ENCODE data around the gene REXO1. TPM values are rescaled to one million over a fixed set of nuclear protein-coding genes. Genes with fewer than 3 reads are reported as not detected.

REXO1 gene
- total and polyA plus RNA-seq, 2 donors (not counting 1 experiment from before 2014, with no cell fraction given), result 72.6 to 898 TPM

- Mint-ChIP-seq H3K27me3 (no peaks in the 10 kb centered on the region), H3K9me3 (ENCODE audit: insufficient read depth) (no peaks in the 10 kb centered on the region), H3K27ac (no peak overlapping the region), H3K4me3 (no peak overlapping the region), H3K4me1 (peaks cover 3% of the 10 kb centered on the region)
- Histone ChIP-seq H4K20me1 (ENCODE audit: control insufficient read depth, insufficient read depth, low read length, poor library complexity, severe bottlenecking) (peaks cover 96% of the 10 kb centered on the region), H3K4me2 (replicated peaks; ENCODE audit: low read depth, low read length, poor library complexity, severe bottlenecking) (no peak overlapping the region), H3K27me3 (replicated peaks in 1 of 4; ENCODE audit: control extremely low read depth in 1 of 4, control insufficient read depth in 3 of 4, insufficient read depth in 4 of 4, low read length in 3 of 4) (no peaks in the 10 kb centered on the region), H3K36me3 (replicated peaks in 1 of 2; ENCODE audit: control extremely low read depth in 1 of 2, control insufficient read depth in 1 of 2, extremely low read depth in 1 of 2, insufficient read depth in 2 of 2, low read length in 1 of 2) (peaks cover 0 to 29% of the 10 kb centered on the region in 2 experiments), H3K9me3 (ENCODE audit: control extremely low read depth in 1 of 3, control insufficient read depth in 2 of 3, insufficient read depth in 1 of 3, low read length in 2 of 3) (no peaks in the 10 kb centered on the region), H3K4me1 (ENCODE audit: control insufficient read depth in 2 of 2, insufficient read depth in 2 of 2, low read length in 2 of 2) (peaks cover 0 to 8% of the 10 kb centered on the region in 2 donors), H3K9ac (ENCODE audit: low read length) (no peak overlapping the region), H2AFZ (ENCODE audit: insufficient read depth, low read depth, low read length, poor library complexity, severe bottlenecking) (no peak overlapping the region), H3K4me3 (ENCODE audit: control extremely low read depth in 1 of 5, extremely low read depth in 1 of 5, insufficient read depth in 1 of 5, low read depth in 2 of 5, low read length in 4 of 5) (no peak overlapping the region), H3K27ac (ENCODE audit: low read length in 2 of 2) (no peak overlapping the region), H3K79me2 (ENCODE audit: control insufficient read depth, insufficient read depth, low read length) (peaks cover 80% of the 10 kb centered on the region)
- DNase-seq (no peak), ATAC-seq (ENCODE audit: low read depth) (no peak)
- 95% methylated on average over 11 of the region's 11 CpGs for WGBS (ENCODE audit: insufficient coverage)
- intact Hi-C loops (cut with micrococcal nuclease), result no loop called here
- POLR2A ChIA-PET, result interaction anchor here (0.6 kb wide), 1 partner anchor 192 kb away, joined by 6 read pairs; no protein-coding TSS in a partner anchor
- CTCF ChIA-PET, result interaction anchor here (1.6 kb wide), 1 partner anchor 36 kb away, joined by 4 read pairs; no protein-coding TSS in a partner anchor
- TF ChIP-seq CTCF (IDR thresholded peaks at IDR 0.05) (no peak), EZH2 (IDR thresholded peaks at IDR 0.05; ENCODE audit: borderline replicate concordance, insufficient read depth, low read depth, low read length, poor library complexity, severe bottlenecking) (no peak)
These were observed 17.3 kb downstream of the REXO1 start for GRCh38 chr19:1830978-1831377.

GRCh38 chr19:1830568-1830967 is 17.7 kb downstream of the REXO1 start:
- peaks cover 0 to 33% of the 10 kb centered on the region in 2 experiments for H3K36me3 ChIP-seq (replicated peaks in 1 of 2; ENCODE audit: control extremely low read depth in 1 of 2, control insufficient read depth in 1 of 2, extremely low read depth in 1 of 2, insufficient read depth in 2 of 2, low read length in 1 of 2)
- no peak overlapping the region for H3K9ac ChIP-seq (ENCODE audit: low read length)
- H3K27me3 Mint-ChIP-seq, result no peaks in the 10 kb centered on the region
- no peaks in the 10 kb centered on the region for H3K27me3 ChIP-seq (replicated peaks in 1 of 4; ENCODE audit: control extremely low read depth in 1 of 4, control insufficient read depth in 3 of 4, insufficient read depth in 4 of 4, low read length in 3 of 4)
- peaks cover 0 to 10% of the 10 kb centered on the region in 2 donors for H3K4me1 ChIP-seq (ENCODE audit: control insufficient read depth in 2 of 2, insufficient read depth in 2 of 2, low read length in 2 of 2)
- H3K4me3 ChIP-seq (ENCODE audit: control extremely low read depth in 1 of 5, extremely low read depth in 1 of 5, insufficient read depth in 1 of 5, low read depth in 2 of 5, low read length in 4 of 5), result no peak overlapping the region
- TF ChIP-seq EZH2 (IDR thresholded peaks at IDR 0.05; ENCODE audit: borderline replicate concordance, insufficient read depth, low read depth, low read length, poor library complexity, severe bottlenecking), result no peak
- TF ChIP-seq CTCF (IDR thresholded peaks at IDR 0.05), result no peak
- no peak overlapping the region for H3K4me2 ChIP-seq (replicated peaks; ENCODE audit: low read depth, low read length, poor library complexity, severe bottlenecking)
- no peaks in the 10 kb centered on the region for H3K9me3 ChIP-seq (ENCODE audit: control extremely low read depth in 1 of 3, control insufficient read depth in 2 of 3, insufficient read depth in 1 of 3, low read length in 2 of 3)
- H3K27ac Mint-ChIP-seq, result no peak overlapping the region
- no peaks in the 10 kb centered on the region for H3K9me3 Mint-ChIP-seq (ENCODE audit: insufficient read depth)
- peaks cover 96% of the 10 kb centered on the region for H4K20me1 ChIP-seq (ENCODE audit: control insufficient read depth, insufficient read depth, low read length, poor library complexity, severe bottlenecking)
- H3K4me3 Mint-ChIP-seq, result no peak overlapping the region
- POLR2A ChIA-PET, result interaction anchor here (0.6 kb wide), 1 partner anchor 191 kb away, joined by 6 read pairs; no protein-coding TSS in a partner anchor
- CTCF ChIA-PET, result interaction anchor here (1.6 to 2.9 kb wide), 2 partner anchors 36 to 284 kb away, joined by 4 to 8 read pairs; no protein-coding TSS in a partner anchor
- ATAC-seq (ENCODE audit: low read depth), result no peak
- no peak overlapping the region for H3K27ac ChIP-seq (ENCODE audit: low read length in 2 of 2)
- peaks cover 4% of the 10 kb centered on the region for H3K4me1 Mint-ChIP-seq
- no peak overlapping the region for H2AFZ ChIP-seq (ENCODE audit: insufficient read depth, low read depth, low read length, poor library complexity, severe bottlenecking)
- DNase-seq, result no peak
- 91% methylated on average over 7 of the region's 15 CpGs for WGBS (ENCODE audit: insufficient coverage)
- intact Hi-C loops (cut with micrococcal nuclease), result no loop called here
- peaks cover 80% of the 10 kb centered on the region for H3K79me2 ChIP-seq (ENCODE audit: control insufficient read depth, insufficient read depth, low read length)
